ENCODE results near the gene PPP2R5D. TPM values are rescaled to one million over a fixed set of nuclear protein-coding genes. Genes with fewer than 3 reads are reported as not detected.

Gene PPP2R5D
- total and polyA plus RNA-seq, 9 of the 15 experiments (the other 6 are each of a cell fraction or from before 2014, with no cell fraction given): 1.3 to 96.1 (median 38.4) TPM

GRCh38 chr6:43013843-43014433 lies 29.6 kb downstream of the PPP2R5D start, which contains the start of the genes KLHDC3 and MEA1 (continued):
- TF ChIP-seq MXD1 (CRISPR knock-in tag; IDR thresholded peaks at IDR 0.05; ENCODE audit: borderline replicate concordance, poor library complexity, severe bottlenecking) (peak; percentile 75), GATAD2B (IDR thresholded peaks at IDR 0.05; ENCODE audit: borderline replicate concordance) (no peak), ZNF780A (CRISPR knock-in tag; IDR thresholded peaks at IDR 0.05) (no peak), CLOCK (CRISPR knock-in tag; IDR thresholded peaks at IDR 0.05; ENCODE audit: borderline replicate concordance) (0 out of 2 replicates have a peak, but pooled peaks have one; percentile 49), PURB (CRISPR knock-in tag; IDR thresholded peaks at IDR 0.05; ENCODE audit: low read depth) (no peak), ZNF263 (CRISPR knock-in tag; IDR thresholded peaks at IDR 0.05; ENCODE audit: borderline replicate concordance) (no peak), ARID4B (CRISPR knock-in tag; IDR thresholded peaks at IDR 0.05) (peak; percentile 99), PRMT5 (CRISPR knock-in tag; IDR thresholded peaks at IDR 0.05) (no peak), WHSC1 (IDR thresholded peaks at IDR 0.05; ENCODE audit: low read length) (no peak), ZFP1 (CRISPR knock-in tag; IDR thresholded peaks at IDR 0.05) (no peak), HIVEP1 (CRISPR knock-in tag; IDR thresholded peaks at IDR 0.05) (no peak), FOXM1 (IDR thresholded peaks at IDR 0.05; ENCODE audit: low read depth) (no peak), FOXM1 (CRISPR knock-in tag; IDR thresholded peaks at IDR 0.05; ENCODE audit: low read depth) (no peak; the same call in 1 of the 2 replicates)

Measured in K562 (cell line).